Activated T-cell treated with anti-CD3 and anti-CD28 coated beads for 24 hours (primary cell): ENCODE measurements around the gene DCUN1D2.

ENCODE experiments used
- DNase-seq: peaks from one replicate; pipeline ENCODE4 v3.0.0-alpha.2; 2020; ENCODE audit warnings: low read depth

Gene DCUN1D2

GRCh38 chr13:113423520-113424163 is 66.9 kb downstream of the DCUN1D2 start:
- no peak for DNase-seq

GRCh38 chr13:113422807-113423519 is 67.5 kb downstream of the DCUN1D2 start:
- no peak for DNase-seq

- no peak for DNase-seq
Observed at GRCh38 chr13:113421673-113422270, 68.7 kb downstream of the DCUN1D2 start.

- no peak for DNase-seq
Observed at GRCh38 chr13:113420833-113421600, 69.5 kb downstream of the DCUN1D2 start.

- no peak for DNase-seq
Observed at GRCh38 chr13:113420232-113420631, 70.3 kb downstream of the DCUN1D2 start.

- no peak for DNase-seq
Observed at GRCh38 chr13:113419531-113420193, 70.8 kb downstream of the DCUN1D2 start.

GRCh38 chr13:113418722-113419049 is 71.8 kb downstream of the DCUN1D2 start:
- no peak for DNase-seq

GRCh38 chr13:113417836-113418721 is 72.4 kb downstream of the DCUN1D2 start:
- no peak for DNase-seq

- no peak for DNase-seq
Observed at GRCh38 chr13:113417008-113417751, 73.3 kb downstream of the DCUN1D2 start.

- DNase-seq: no peak
Observed at GRCh38 chr13:113415825-113416224, 74.7 kb downstream of the DCUN1D2 start.

- DNase-seq: no peak
Observed at GRCh38 chr13:113415032-113415431, 75.5 kb downstream of the DCUN1D2 start.

- no peak for DNase-seq
Observed at GRCh38 chr13:113414335-113414734, 76.2 kb downstream of the DCUN1D2 start.

GRCh38 chr13:113413898-113414282 is 76.6 kb downstream of the DCUN1D2 start:
- no peak for DNase-seq

GRCh38 chr13:113413178-113413897 is 77.2 kb downstream of the DCUN1D2 start:
- no peak for DNase-seq

GRCh38 chr13:113412440-113412839 is 78.1 kb downstream of the DCUN1D2 start:
- no peak for DNase-seq

- no peak for DNase-seq
Observed at GRCh38 chr13:113411216-113412023, 79.1 kb downstream of the DCUN1D2 start.

- DNase-seq: no peak
Observed at GRCh38 chr13:113410472-113411201, 79.9 kb downstream of the DCUN1D2 start.

GRCh38 chr13:113408562-113408961 is 81.9 kb downstream of the DCUN1D2 start:
- no peak for DNase-seq
